ENCODE data around the gene MRPS34. TPM values are rescaled to one million over a fixed set of nuclear protein-coding genes. Genes with fewer than 3 reads are reported as not detected.

The MRPS34 gene
- total RNA-seq, result 100 to 1,000 TPM in 2 of 4 donors, 10 to 100 TPM in 2; 65.4 to 120 (median 90.0) TPM

- Histone ChIP-seq H3K27me3 (no peaks in the 10 kb centered on the region), H3K4me3 (peak within 1 kb of the TSS; percentile 70 to 99 (median 79)), H3K27ac (peak within 1 kb of the TSS; percentile 77 to 99 (median 94)), H3K9me3 (no peaks in the 10 kb centered on the region), H3K36me3 (peaks cover 0 to 29% of the 10 kb centered on the region in 2 donors), H3K4me1 (peaks cover 24 to 41% of the 10 kb centered on the region in 2 donors)
- ATAC-seq (peak; percentile 75 to 77), DNase-seq (peak; percentile 69 to 71)
- in situ Hi-C loops (cut with MboI; ENCODE audit: low sequenced_read_pairs in 4 of 4), result no loop called here
- intact Hi-C loops (cut with DNase I; ENCODE audit: low total_unique reads), result loop anchor here (1.0 to 10.0 kb wide), 3 partner anchors 9 to 442 kb away; partner anchors contain the start of genes BRICD5, FAHD1, HAGH and NUBP2
- TF ChIP-seq POLR2A (IDR thresholded peaks at IDR 0.05) (peak; percentile 30 to 57), CTCF (IDR thresholded peaks at IDR 0.05 in 4 of 5, conservative IDR thresholded peaks at IDR 0.05 in 1 of 5) (peak; percentile 65 to 89 (median 74))
Measured at GRCh38 chr16:1772908-1773702, at the start of gene MRPS34. Gene MRPS34 (minus strand): TSS chr16:1773134. CDS start chr16:1773119, 15 bp downstream.

- Histone ChIP-seq H3K4me3 (no peak overlapping the region), H3K36me3 (peaks cover 0 to 47% of the 10 kb centered on the region in 2 donors), H3K4me1 (peaks cover 26 to 30% of the 10 kb centered on the region in 2 donors), H3K27ac (no peak overlapping the region), H3K9me3 (no peaks in the 10 kb centered on the region), H3K27me3 (no peaks in the 10 kb centered on the region)
- DNase-seq (no peak), ATAC-seq (no peak)
- in situ Hi-C loops (cut with MboI; ENCODE audit: low sequenced_read_pairs in 4 of 4), result no loop called here
- intact Hi-C loops (cut with DNase I; ENCODE audit: low total_unique reads), result no loop called here
- no peak for TF ChIP-seq POLR2A (IDR thresholded peaks at IDR 0.05)
- no peak for TF ChIP-seq CTCF (IDR thresholded peaks at IDR 0.05 in 4 of 5, conservative IDR thresholded peaks at IDR 0.05 in 1 of 5)
Measured at GRCh38 chr16:1821861-1822611, 49.1 kb upstream of the MRPS34 start.

GRCh38 chr16:1820946-1821290 lies 48.0 kb upstream of the MRPS34 start:
- Histone ChIP-seq H3K9me3 (no peaks in the 10 kb centered on the region), H3K36me3 (peaks cover 0 to 57% of the 10 kb centered on the region in 2 donors), H3K4me3 (no peak overlapping the region), H3K4me1 (peaks cover 26 to 29% of the 10 kb centered on the region in 2 donors), H3K27ac (no peak overlapping the region), H3K27me3 (no peaks in the 10 kb centered on the region)
- TF ChIP-seq CTCF (IDR thresholded peaks at IDR 0.05 in 4 of 5, conservative IDR thresholded peaks at IDR 0.05 in 1 of 5), result no peak
- TF ChIP-seq POLR2A (IDR thresholded peaks at IDR 0.05), result no peak
- in situ Hi-C loops (cut with MboI; ENCODE audit: low sequenced_read_pairs in 4 of 4), result no loop called here
- ATAC-seq (no peak), DNase-seq (no peak)
- intact Hi-C loops (cut with DNase I; ENCODE audit: low total_unique reads), result no loop called here

- no peaks in the 10 kb centered on the region for H3K27me3 ChIP-seq
- intact Hi-C loops (cut with DNase I; ENCODE audit: low total_unique reads) (no loop called here), in situ Hi-C loops (cut with MboI; ENCODE audit: low sequenced_read_pairs in 4 of 4) (no loop called here)
- H3K4me1 ChIP-seq, result peaks cover 20 to 23% of the 10 kb centered on the region in 2 donors
- no peak overlapping the region for H3K27ac ChIP-seq
- TF ChIP-seq POLR2A (IDR thresholded peaks at IDR 0.05), result no peak
- TF ChIP-seq CTCF (IDR thresholded peaks at IDR 0.05 in 4 of 5, conservative IDR thresholded peaks at IDR 0.05 in 1 of 5), result no peak
- H3K36me3 ChIP-seq, result peaks cover 0 to 57% of the 10 kb centered on the region in 2 donors
- ATAC-seq (no peak), DNase-seq (no peak)
- H3K9me3 ChIP-seq, result no peaks in the 10 kb centered on the region
- no peak overlapping the region for H3K4me3 ChIP-seq
Measured at GRCh38 chr16:1820096-1820945, 47.4 kb upstream of the MRPS34 start.

All from gastrocnemius medialis (tissue), 4 donors.